ENCODE results near the gene DNMT3L. TPM values are rescaled to one million over a fixed set of nuclear protein-coding genes. Genes with fewer than 3 reads are reported as not detected.
A peak's percentile ranks its signal among the peaks of the same experiment; 100 is the strongest.
"Not testable (repeated sequence)": the region's sequence is repeated elsewhere in the genome, so short reads cannot be mapped to it uniquely, and the experiment has no call there.

DNMT3L gene
- total RNA-seq, 6 experiments from 2014 or later = not detected

- not testable (repeated sequence) for H3K27ac Mint-ChIP-seq; H3K4me1 Mint-ChIP-seq (ENCODE audit: low read depth); H3K4me3 Mint-ChIP-seq; H3K27me3 Mint-ChIP-seq (ENCODE audit: insufficient read depth); H3K9me3 Mint-ChIP-seq; H3K36me3 Mint-ChIP-seq (ENCODE audit: low read depth); DNase-seq
Measured at GRCh38 chr21:44225605-44226004, 36.1 kb downstream of the DNMT3L start.

GRCh38 chr21:44223334-44223733, 38.4 kb downstream of the DNMT3L start:
- not testable (repeated sequence) for H3K9me3 Mint-ChIP-seq; H3K27ac Mint-ChIP-seq; H3K4me3 Mint-ChIP-seq; H3K36me3 Mint-ChIP-seq (ENCODE audit: low read depth); H3K27me3 Mint-ChIP-seq (ENCODE audit: insufficient read depth); DNase-seq; H3K4me1 Mint-ChIP-seq (ENCODE audit: low read depth)

- H3K27ac Mint-ChIP-seq; H3K27me3 Mint-ChIP-seq (ENCODE audit: insufficient read depth); DNase-seq; H3K4me3 Mint-ChIP-seq; H3K9me3 Mint-ChIP-seq; H3K36me3 Mint-ChIP-seq (ENCODE audit: low read depth); H3K4me1 Mint-ChIP-seq (ENCODE audit: low read depth): not testable (repeated sequence)
Measured at GRCh38 chr21:44220674-44221073, 41.0 kb downstream of the DNMT3L start.

GRCh38 chr21:44218461-44218860, 43.2 kb downstream of the DNMT3L start:
- H3K27ac Mint-ChIP-seq; H3K4me1 Mint-ChIP-seq (ENCODE audit: low read depth); H3K27me3 Mint-ChIP-seq (ENCODE audit: insufficient read depth); H3K9me3 Mint-ChIP-seq; DNase-seq; H3K36me3 Mint-ChIP-seq (ENCODE audit: low read depth); H3K4me3 Mint-ChIP-seq: not testable (repeated sequence)

GRCh38 chr21:44211978-44212377, 49.7 kb downstream of the DNMT3L start:
- not testable (repeated sequence) for H3K9me3 Mint-ChIP-seq; H3K4me3 Mint-ChIP-seq; H3K4me1 Mint-ChIP-seq (ENCODE audit: low read depth); H3K27me3 Mint-ChIP-seq (ENCODE audit: insufficient read depth); H3K36me3 Mint-ChIP-seq (ENCODE audit: low read depth); H3K27ac Mint-ChIP-seq; DNase-seq

GRCh38 chr21:44211574-44211973, 50.1 kb downstream of the DNMT3L start:
- H3K27ac Mint-ChIP-seq; H3K9me3 Mint-ChIP-seq; DNase-seq; H3K4me3 Mint-ChIP-seq; H3K4me1 Mint-ChIP-seq (ENCODE audit: low read depth); H3K36me3 Mint-ChIP-seq (ENCODE audit: low read depth); H3K27me3 Mint-ChIP-seq (ENCODE audit: insufficient read depth): not testable (repeated sequence)

- H3K27ac Mint-ChIP-seq; H3K9me3 Mint-ChIP-seq; H3K4me3 Mint-ChIP-seq; H3K27me3 Mint-ChIP-seq (ENCODE audit: insufficient read depth); H3K36me3 Mint-ChIP-seq (ENCODE audit: low read depth); H3K4me1 Mint-ChIP-seq (ENCODE audit: low read depth): not testable (repeated sequence)
- DNase-seq = peak; percentile 12
Measured at GRCh38 chr21:44207860-44208646, 53.6 kb downstream of the DNMT3L start.

- not testable (repeated sequence) for H3K27me3 Mint-ChIP-seq (ENCODE audit: insufficient read depth); H3K27ac Mint-ChIP-seq; H3K4me3 Mint-ChIP-seq; H3K4me1 Mint-ChIP-seq (ENCODE audit: low read depth); H3K9me3 Mint-ChIP-seq; DNase-seq; H3K36me3 Mint-ChIP-seq (ENCODE audit: low read depth)
Measured at GRCh38 chr21:44206698-44207676, 54.7 kb downstream of the DNMT3L start.

GRCh38 chr21:44206187-44206586, 55.5 kb downstream of the DNMT3L start:
- not testable (repeated sequence) for H3K27ac Mint-ChIP-seq; H3K4me3 Mint-ChIP-seq; H3K36me3 Mint-ChIP-seq (ENCODE audit: low read depth); H3K27me3 Mint-ChIP-seq (ENCODE audit: insufficient read depth); H3K9me3 Mint-ChIP-seq; DNase-seq; H3K4me1 Mint-ChIP-seq (ENCODE audit: low read depth)

- not testable (repeated sequence) for H3K4me1 Mint-ChIP-seq (ENCODE audit: low read depth); H3K9me3 Mint-ChIP-seq
Measured at GRCh38 chr21:44202590-44203299, 59.0 kb downstream of the DNMT3L start.

GRCh38 chr21:44199997-44200396, 61.7 kb downstream of the DNMT3L start:
- H3K4me3 Mint-ChIP-seq; H3K36me3 Mint-ChIP-seq (ENCODE audit: low read depth); H3K27me3 Mint-ChIP-seq (ENCODE audit: insufficient read depth); H3K27ac Mint-ChIP-seq; DNase-seq; H3K9me3 Mint-ChIP-seq; H3K4me1 Mint-ChIP-seq (ENCODE audit: low read depth): not testable (repeated sequence)

More at GRCh38 chr21:44202590-44203299, 59.0 kb downstream of the DNMT3L start:
- H3K4me3 Mint-ChIP-seq; H3K27me3 Mint-ChIP-seq (ENCODE audit: insufficient read depth); H3K36me3 Mint-ChIP-seq (ENCODE audit: low read depth); DNase-seq; H3K27ac Mint-ChIP-seq: not testable (repeated sequence)
